DMS153 (cell line): ENCODE data around the gene CYTL1.
"Not testable (repeated sequence)": the region's sequence is repeated elsewhere in the genome, so short reads cannot be mapped to it uniquely, and the experiment has no call there.

Source experiments
- DNase-seq: peaks from one replicate; lab custom pipeline; 2025; lab: John Stamatoyannopoulos, UW

The CYTL1 gene

GRCh38 chr4:5019274-5019673 is at the start of gene CYTL1:
CYTL1 (minus strand) TSS chr4:5019458; CDS start chr4:5019445, 13 bp downstream.
- no peak for DNase-seq

- DNase-seq, result no peak
Observed at GRCh38 chr4:5067908-5068307, 48.6 kb upstream of the CYTL1 start.

GRCh38 chr4:5066968-5067367 is 47.7 kb upstream of the CYTL1 start:
- DNase-seq, result not testable (repeated sequence)

GRCh38 chr4:5066101-5066500 is 46.8 kb upstream of the CYTL1 start:
- no peak for DNase-seq

GRCh38 chr4:5055411-5055810 is 36.2 kb upstream of the CYTL1 start:
- DNase-seq, result no peak

GRCh38 chr4:5054532-5054931 is 35.3 kb upstream of the CYTL1 start:
- no peak for DNase-seq

- no peak for DNase-seq
Observed at GRCh38 chr4:5052726-5053425, 33.6 kb upstream of the CYTL1 start.

GRCh38 chr4:5052204-5052702 is 33.0 kb upstream of the CYTL1 start:
- no peak for DNase-seq

- peak; percentile 31 for DNase-seq
Observed at GRCh38 chr4:5051278-5052203, 32.3 kb upstream of the CYTL1 start, which contains the start of gene STK32B. STK32B (plus strand) TSS chr4:5051480.

GRCh38 chr4:5050520-5051277 is 31.4 kb upstream of the CYTL1 start:
- peak; percentile 28 for DNase-seq

- DNase-seq, result no peak
Observed at GRCh38 chr4:5048721-5049120, 29.5 kb upstream of the CYTL1 start.

GRCh38 chr4:5045097-5045496 is 25.8 kb upstream of the CYTL1 start:
- no peak for DNase-seq

GRCh38 chr4:5044341-5044740 is 25.1 kb upstream of the CYTL1 start:
- DNase-seq, result no peak

- no peak for DNase-seq
Observed at GRCh38 chr4:5043579-5043978, 24.3 kb upstream of the CYTL1 start.

- no peak for DNase-seq
Observed at GRCh38 chr4:5041699-5042098, 22.4 kb upstream of the CYTL1 start.

- DNase-seq, result no peak
Observed at GRCh38 chr4:5040856-5041620, 21.8 kb upstream of the CYTL1 start.

GRCh38 chr4:5039800-5040199 is 20.5 kb upstream of the CYTL1 start:
- DNase-seq, result no peak

- no peak for DNase-seq
Observed at GRCh38 chr4:5037553-5038551, 18.6 kb upstream of the CYTL1 start.

GRCh38 chr4:5036239-5036638 is 17.0 kb upstream of the CYTL1 start:
- DNase-seq, result no peak

- no peak for DNase-seq
Observed at GRCh38 chr4:5034206-5034605, 14.9 kb upstream of the CYTL1 start.
